ENCODE measurements around the gene OR2A7. TPM values are rescaled to one million over a fixed set of nuclear protein-coding genes. Genes with fewer than 3 reads are reported as not detected.
"Not testable (repeated sequence)": the region's sequence is repeated elsewhere in the genome, so short reads cannot be mapped to it uniquely, and the experiment has no call there.

The OR2A7 gene, protein sequence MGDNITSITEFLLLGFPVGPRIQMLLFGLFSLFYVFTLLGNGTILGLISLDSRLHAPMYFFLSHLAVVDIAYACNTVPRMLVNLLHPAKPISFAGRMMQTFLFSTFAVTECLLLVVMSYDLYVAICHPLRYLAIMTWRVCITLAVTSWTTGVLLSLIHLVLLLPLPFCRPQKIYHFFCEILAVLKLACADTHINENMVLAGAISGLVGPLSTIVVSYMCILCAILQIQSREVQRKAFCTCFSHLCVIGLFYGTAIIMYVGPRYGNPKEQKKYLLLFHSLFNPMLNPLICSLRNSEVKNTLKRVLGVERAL
- not detected in 2 replicates for polyA plus RNA-seq (2011; rRNA removed)
- not detected in 2 replicates for polyA plus RNA-seq (2012; cell fraction: cytosol; rRNA removed)
- polyA plus RNA-seq (2012; cell fraction: nucleus; rRNA removed), result not detected in 2 replicates
- polyA plus RNA-seq (2017; fragmentation: RNase III; extraction: RNeasy Plus Mini Kit Qiagen cat#74134 plus additional on column Dnase treatment), result not detected in 3 replicates
- not detected in 2 replicates for polyA minus RNA-seq (2011; rRNA and poly(A)+ RNA removed)

DNA sequence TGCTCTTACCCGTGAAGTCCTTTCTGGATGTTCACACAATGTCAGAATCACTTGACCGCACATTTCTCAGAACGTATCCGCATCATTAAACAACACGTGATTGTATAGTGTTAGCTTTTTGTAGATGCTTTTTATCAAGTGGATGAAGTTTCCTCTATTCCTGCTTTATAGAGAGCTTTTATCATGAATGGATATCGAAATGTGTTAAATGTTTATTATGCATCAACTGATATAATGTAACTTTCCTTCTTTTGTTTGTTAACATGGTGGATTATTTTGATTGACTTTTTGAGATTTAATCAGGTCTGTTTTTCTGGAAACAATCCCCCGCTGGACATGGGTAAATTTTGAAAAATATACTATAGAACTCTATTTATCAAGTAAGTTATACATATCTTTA lies at the start of gene OR2A7:
OR2A7 (minus strand) TSS at position 101 of the 400 bp plus-strand sequence. CDS start 5,164 bp downstream, outside the sequence.
- H3K4me2 ChIP-seq; ATAC-seq; H3K4me3 ChIP-seq; DNase-seq (ENCODE audit: low read depth in 1 of 2, low spot score in 1 of 2); H3K27ac ChIP-seq; H3K4me1 ChIP-seq; H3K9me3 ChIP-seq; POLR2A ChIA-PET; FAIRE-seq; CTCF ChIA-PET: not testable (repeated sequence)
- 59% methylated on average over 7 of the region's 7 CpGs for WGBS (ENCODE audit: missing lambda C conversion rate)

DNA sequence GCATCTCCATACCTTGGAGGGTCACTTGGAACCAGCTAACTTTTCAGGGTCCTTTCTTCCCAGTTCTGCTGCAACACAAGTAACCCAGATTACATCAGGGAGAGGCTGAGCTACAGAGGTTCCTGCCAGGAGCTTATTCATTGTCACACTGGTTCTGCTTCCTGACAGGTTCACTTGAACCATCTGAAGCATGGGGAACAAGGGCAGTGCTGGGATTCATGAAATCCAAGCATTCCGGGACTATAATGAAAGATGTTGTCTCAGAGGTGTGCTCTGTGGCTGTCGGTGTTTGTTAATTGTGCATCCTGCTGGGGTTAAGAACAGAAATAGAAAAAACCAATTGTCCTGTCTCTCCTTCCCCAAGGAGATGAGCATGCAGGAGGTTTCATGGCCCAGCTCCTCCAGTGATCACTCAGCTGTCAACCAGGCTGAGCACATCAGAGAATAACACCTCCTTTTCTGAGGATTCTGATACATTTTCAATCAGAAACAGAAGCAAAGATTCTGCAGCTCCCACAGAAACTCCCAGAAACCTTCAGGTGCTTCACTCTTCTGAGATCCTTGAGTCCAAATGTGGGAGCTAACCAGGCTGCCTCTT lies 47.4 kb upstream of the OR2A7 start, which contains the start of gene OR2A1:
OR2A1 (plus strand) TSS at position 548 of the 598 bp plus-strand sequence. CDS start 5,706 bp downstream, outside the sequence.
- H3K4me2 ChIP-seq; H3K27ac ChIP-seq; H3K4me3 ChIP-seq; ATAC-seq; H3K9me3 ChIP-seq; FAIRE-seq; CTCF ChIA-PET; DNase-seq (ENCODE audit: low read depth in 1 of 2, low spot score in 1 of 2); POLR2A ChIA-PET; H3K4me1 ChIP-seq: not testable (repeated sequence)
- 72% methylated on average over 2 of the region's 2 CpGs for WGBS (ENCODE audit: missing lambda C conversion rate)

DNA sequence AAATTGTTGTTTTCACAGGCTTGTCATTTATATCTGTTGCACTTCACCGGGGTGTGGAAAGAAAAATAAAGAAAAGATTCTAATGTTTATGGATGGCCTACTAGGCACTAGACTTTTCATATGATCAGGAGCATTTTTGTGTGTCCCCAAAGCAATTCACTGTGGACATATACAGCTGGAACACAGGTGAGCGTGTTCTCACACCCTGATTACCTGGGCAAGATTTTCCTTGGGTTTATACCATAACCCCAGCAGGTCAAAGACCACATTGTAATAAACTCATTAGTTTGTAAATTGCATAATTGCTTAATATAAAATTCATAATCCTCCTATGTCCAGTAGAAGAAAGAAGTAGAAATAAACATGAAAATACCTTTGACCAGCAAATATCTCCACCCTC lies 46.6 kb upstream of the OR2A7 start:
- H3K9me3 ChIP-seq; H3K27ac ChIP-seq; ATAC-seq; H3K4me2 ChIP-seq; FAIRE-seq; DNase-seq (ENCODE audit: low read depth in 1 of 2, low spot score in 1 of 2); CTCF ChIA-PET; H3K4me3 ChIP-seq; POLR2A ChIA-PET; H3K4me1 ChIP-seq: not testable (repeated sequence)
- WGBS (ENCODE audit: missing lambda C conversion rate), result 18% methylated on average over 1 of the region's 2 CpGs

DNA sequence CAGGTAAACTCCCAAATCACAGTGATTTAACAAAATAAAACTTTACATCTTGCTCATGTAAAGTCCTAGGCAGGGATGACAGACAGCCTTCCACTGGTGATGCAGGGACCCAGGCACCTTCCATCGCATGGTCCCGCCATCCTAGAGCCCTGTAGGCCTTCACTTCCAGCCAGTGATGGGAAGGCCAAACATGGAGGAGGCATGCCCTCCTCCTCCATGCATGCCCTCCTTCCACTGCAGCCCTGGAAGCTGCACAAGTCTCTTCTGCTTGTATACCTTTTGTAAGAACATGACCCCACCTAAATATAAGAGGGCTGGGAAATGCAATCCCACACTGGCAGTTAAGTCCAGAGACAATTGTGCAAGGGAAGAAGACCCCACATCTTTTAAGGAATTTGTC lies 45.1 kb upstream of the OR2A7 start:
- H3K9me3 ChIP-seq; H3K4me3 ChIP-seq; POLR2A ChIA-PET; CTCF ChIA-PET; H3K4me1 ChIP-seq; H3K27ac ChIP-seq; H3K4me2 ChIP-seq; DNase-seq (ENCODE audit: low read depth in 1 of 2, low spot score in 1 of 2): not testable (repeated sequence)
- FAIRE-seq, result peak; percentile 82
- WGBS (ENCODE audit: missing lambda C conversion rate), result no CpG with 5 or more reads among the region's 2 CpGs
- peak in 1 of 2 experiments; percentile 29; a peak in 1 of 6 replicates for ATAC-seq

DNA sequence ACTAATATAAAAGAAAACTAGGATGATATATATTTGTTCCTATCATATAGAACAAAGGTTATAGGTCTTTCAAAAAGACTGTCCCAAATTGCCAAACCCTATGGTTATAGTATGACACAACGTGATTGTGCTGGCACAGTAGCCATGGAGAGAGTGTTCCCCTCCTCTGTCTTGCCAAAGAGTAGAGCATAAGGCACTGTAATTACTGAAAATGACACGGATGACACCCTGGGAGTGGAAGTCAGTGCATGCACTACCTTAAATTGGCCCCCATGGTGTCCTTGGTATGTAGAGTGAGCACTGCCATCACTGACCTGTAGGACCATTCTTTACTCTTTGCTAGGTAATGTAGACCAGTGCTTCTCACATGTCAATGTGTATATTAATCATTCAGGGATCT lies 40.6 kb upstream of the OR2A7 start:
- WGBS (ENCODE audit: missing lambda C conversion rate), result no CpG with 5 or more reads among the region's 2 CpGs
- DNase-seq (ENCODE audit: low read depth in 1 of 2, low spot score in 1 of 2); FAIRE-seq; CTCF ChIA-PET; ATAC-seq; H3K4me1 ChIP-seq; POLR2A ChIA-PET; H3K9me3 ChIP-seq; H3K27ac ChIP-seq; H3K4me2 ChIP-seq; H3K4me3 ChIP-seq: not testable (repeated sequence)

DNA sequence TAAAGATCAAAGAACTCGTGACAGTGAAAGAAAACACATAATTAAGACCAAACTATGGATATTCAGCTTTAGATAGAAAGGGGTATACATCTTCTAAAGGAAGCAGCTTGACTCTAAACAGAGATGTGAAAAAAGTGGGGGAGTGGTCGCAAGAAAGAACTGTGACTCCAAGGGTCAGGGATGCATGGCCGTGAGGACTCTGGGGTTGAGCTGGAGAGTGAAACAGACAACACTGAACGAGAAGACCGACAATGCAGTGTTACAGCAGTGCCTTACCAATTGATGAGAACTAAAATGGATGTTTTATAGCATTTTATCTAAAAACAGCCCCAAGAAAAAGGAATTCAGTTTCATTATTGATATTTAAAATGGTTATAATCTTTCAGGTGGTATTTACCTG lies 39.0 kb upstream of the OR2A7 start:
- POLR2A ChIA-PET; FAIRE-seq; H3K27ac ChIP-seq; H3K4me2 ChIP-seq; H3K4me3 ChIP-seq; ATAC-seq; DNase-seq (ENCODE audit: low read depth in 1 of 2, low spot score in 1 of 2); H3K9me3 ChIP-seq; H3K4me1 ChIP-seq; CTCF ChIA-PET: not testable (repeated sequence)
- WGBS (ENCODE audit: missing lambda C conversion rate), result no CpG with 5 or more reads among the region's 5 CpGs

DNA sequence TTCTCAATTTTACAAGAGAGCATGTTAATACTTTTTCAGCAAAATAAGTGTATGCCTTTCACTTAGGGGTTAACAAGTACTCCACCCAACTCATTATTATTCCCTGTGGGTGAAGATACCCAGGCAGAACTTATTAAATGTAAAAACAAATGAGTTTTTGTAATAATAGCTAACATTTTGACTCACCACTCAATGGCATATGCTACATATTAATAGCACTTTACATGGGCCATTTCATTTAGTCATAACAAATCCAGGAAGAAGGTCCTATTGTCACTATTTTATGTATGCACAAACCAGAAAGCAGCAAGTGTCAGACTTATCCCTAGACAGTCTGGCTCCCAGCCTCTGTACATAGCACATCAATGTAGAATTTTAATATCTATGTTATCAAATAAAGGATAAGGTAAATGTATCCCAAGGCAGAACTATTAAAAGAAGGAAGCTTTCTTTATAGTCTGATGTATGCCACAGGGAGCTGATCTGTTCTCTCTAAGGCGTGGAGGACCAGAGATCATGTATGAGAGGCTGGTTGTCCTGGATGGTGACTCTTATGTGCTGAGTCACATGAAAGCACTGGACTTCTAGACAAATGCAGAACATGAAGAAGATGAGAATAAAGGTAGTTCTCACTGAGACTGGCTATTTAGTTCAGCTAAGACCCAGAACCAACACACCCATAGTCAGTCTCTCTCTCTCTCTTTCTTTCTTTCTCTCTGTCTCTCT lies 38.1 kb upstream of the OR2A7 start:
- CTCF ChIA-PET, FAIRE-seq: not testable (repeated sequence)
- ATAC-seq, result peak; percentile 16 to 51; a peak in 3 of 6 replicates

DNA sequence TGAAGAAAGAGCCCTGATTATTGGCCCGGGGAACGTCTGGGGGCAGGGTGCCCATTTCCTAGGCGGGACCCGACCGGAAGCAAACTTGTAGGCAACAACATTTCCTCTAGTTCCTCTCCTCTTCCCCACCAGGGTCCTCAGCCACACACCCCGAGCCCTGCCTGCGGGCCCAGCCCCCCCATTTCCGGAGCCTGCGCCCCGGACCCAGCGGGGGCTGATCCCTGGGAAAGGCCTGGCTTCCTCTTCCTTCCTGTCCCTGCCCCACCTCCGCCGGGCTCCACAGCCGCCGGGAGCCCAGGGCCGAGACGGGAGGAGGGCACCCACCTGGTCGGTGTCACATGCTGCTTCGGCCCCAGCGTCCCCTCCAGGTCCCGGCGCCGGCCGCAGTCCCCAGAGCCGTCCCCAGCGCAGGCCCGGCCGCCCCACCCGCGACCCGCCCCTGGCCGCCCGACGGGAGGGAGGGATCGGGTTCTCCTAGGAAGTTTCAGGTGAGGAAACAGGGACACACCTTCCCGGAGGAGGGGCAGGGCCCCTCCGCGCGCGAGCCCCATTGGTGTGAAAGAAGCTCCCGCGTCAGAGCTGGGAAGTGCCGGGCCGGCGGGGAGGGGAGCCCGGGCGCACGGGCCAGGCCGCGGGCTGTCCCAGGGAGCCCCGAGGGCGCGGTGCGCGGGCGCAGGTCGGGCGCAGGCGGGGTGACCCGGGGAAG lies 29.4 kb upstream of the OR2A7 start:
- H3K27ac ChIP-seq; H3K4me1 ChIP-seq; H3K4me2 ChIP-seq; H3K4me3 ChIP-seq; POLR2A ChIA-PET; H3K9me3 ChIP-seq; DNase-seq (ENCODE audit: low read depth in 1 of 2, low spot score in 1 of 2); FAIRE-seq; CTCF ChIA-PET: not testable (repeated sequence)
- no CpG with 5 or more reads among the region's 60 CpGs for WGBS (ENCODE audit: missing lambda C conversion rate)
- ATAC-seq, result peak; percentile 70 to 83

More for the DNA sequence above, 38.1 kb upstream of the OR2A7 start:
- H3K4me2 ChIP-seq; H3K27ac ChIP-seq; POLR2A ChIA-PET; H3K9me3 ChIP-seq; DNase-seq (ENCODE audit: low read depth in 1 of 2, low spot score in 1 of 2); H3K4me3 ChIP-seq; H3K4me1 ChIP-seq: not testable (repeated sequence)
- no CpG with 5 or more reads among the region's 1 CpG for WGBS (ENCODE audit: missing lambda C conversion rate)

DNA sequence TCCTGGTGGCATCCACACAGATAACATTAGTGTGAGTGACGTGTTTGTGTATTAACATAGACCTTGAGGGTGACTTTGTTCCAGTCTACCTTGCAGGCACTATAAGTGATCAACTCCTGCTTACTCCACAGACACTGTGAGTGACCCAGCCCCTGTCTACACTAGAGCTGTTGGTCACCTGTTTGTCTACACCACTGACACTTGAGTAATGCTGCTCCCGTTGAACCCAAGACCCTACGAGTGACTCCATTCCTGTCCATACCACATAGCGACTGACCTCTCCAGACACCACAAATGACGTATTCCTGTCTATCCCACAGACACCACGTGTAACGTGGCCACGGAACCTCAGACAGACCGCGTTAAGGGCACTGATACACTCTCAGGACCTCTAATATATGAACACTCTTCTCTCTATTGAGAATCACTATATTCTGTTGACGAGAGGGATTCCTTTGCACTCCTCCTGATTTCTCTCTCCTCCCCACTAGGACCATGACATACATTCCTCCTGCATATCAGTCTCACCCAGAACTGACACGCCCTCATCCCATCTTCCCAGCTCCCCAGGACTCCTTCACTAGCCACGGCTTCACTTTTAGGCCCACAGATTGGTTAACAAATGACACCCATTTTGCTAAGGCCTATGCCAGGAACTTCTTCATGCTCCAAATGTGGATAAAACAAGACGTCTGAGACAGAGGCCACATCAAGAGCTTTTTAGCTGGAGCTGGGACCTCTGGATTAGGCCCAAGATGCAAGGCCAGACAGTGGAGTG lies 28.0 kb upstream of the OR2A7 start:
- DNase-seq (ENCODE audit: low read depth in 1 of 2, low spot score in 1 of 2); POLR2A ChIA-PET; H3K27ac ChIP-seq; FAIRE-seq; CTCF ChIA-PET; ATAC-seq; H3K4me2 ChIP-seq; H3K4me1 ChIP-seq; H3K4me3 ChIP-seq; H3K9me3 ChIP-seq: not testable (repeated sequence)
- WGBS (ENCODE audit: missing lambda C conversion rate), result 61% methylated on average over 4 of the region's 14 CpGs

DNA sequence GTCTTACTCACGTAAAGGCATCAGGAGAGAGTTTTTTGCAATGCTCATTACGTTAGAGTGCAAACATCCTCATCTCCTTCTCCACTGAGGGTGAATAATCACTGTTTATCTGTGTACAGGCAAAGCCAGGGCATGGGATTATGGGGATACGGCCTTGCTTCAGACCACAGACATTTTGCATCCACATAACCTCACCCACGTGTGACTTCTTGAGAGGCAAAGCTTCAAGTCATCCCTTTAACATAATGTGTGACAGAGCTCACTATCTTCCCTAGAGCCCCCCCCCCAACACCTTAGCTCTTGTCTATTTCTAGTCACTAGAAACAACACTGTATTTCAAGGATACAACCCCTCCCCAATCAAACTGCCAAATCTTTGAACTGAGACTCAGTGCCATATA lies 27.0 kb upstream of the OR2A7 start:
- CTCF ChIA-PET; POLR2A ChIA-PET; H3K4me3 ChIP-seq; H3K4me1 ChIP-seq; ATAC-seq; H3K4me2 ChIP-seq; H3K27ac ChIP-seq; FAIRE-seq; DNase-seq (ENCODE audit: low read depth in 1 of 2, low spot score in 1 of 2); H3K9me3 ChIP-seq: not testable (repeated sequence)
- 35% methylated on average over 2 of the region's 4 CpGs for WGBS (ENCODE audit: missing lambda C conversion rate)
